HEK293T (cell line): ENCODE data around the gene LMNTD1.

Experiments used
- BHLHE40 ChIP-seq: fragments of 450-650 bp; IDR thresholded peaks from 2 replicates; pipeline ENCODE4 v1.6.1; 2016; ENCODE audit warnings: mild to moderate bottlenecking, moderate library complexity, borderline replicate concordance
- ELF4 ChIP-seq: fragments of 450-650 bp; IDR thresholded peaks from 2 replicates; pipeline ENCODE4 v1.6.1; 2017; ENCODE audit warnings: antibody characterized with exemption
- FOXA1 ChIP-seq: fragments of 450-650 bp; IDR thresholded peaks from 2 replicates; pipeline ENCODE4 v1.6.1; 2016; ENCODE audit warnings: mild to moderate bottlenecking
- FOXK2 ChIP-seq: fragments of 450-650 bp; IDR thresholded peaks from 2 replicates; pipeline ENCODE4 v1.6.1; 2016; ENCODE audit warnings: mild to moderate bottlenecking
- FOXM1 ChIP-seq: fragments of 450-650 bp; IDR thresholded peaks from 2 replicates; pipeline ENCODE4 v1.6.1; 2017; ENCODE audit warnings: mild to moderate bottlenecking, borderline replicate concordance
- HDGF ChIP-seq: fragments of 450-650 bp; IDR thresholded peaks from 2 replicates; pipeline ENCODE4 v1.6.1; 2017; ENCODE audit warnings: antibody characterized with exemption, borderline replicate concordance
- LEF1 ChIP-seq: fragments of 450-650 bp; IDR thresholded peaks from 2 replicates; pipeline ENCODE4 v1.6.1; 2017; ENCODE audit warnings: mild to moderate bottlenecking, borderline replicate concordance
- SP1 ChIP-seq: fragments of 450-650 bp; IDR thresholded peaks from 2 replicates; pipeline ENCODE4 v1.6.1; 2017
- SUZ12 ChIP-seq: fragments of 450-650 bp; IDR thresholded peaks from 2 replicates; pipeline ENCODE4 v1.6.1; 2016; ENCODE audit warnings: mild to moderate bottlenecking
- TARDBP ChIP-seq: fragments of 450-650 bp; IDR thresholded peaks from 2 replicates; pipeline ENCODE4 v1.6.1; 2016
- ZNF384 ChIP-seq: fragments of 450-650 bp; IDR thresholded peaks from 2 replicates; pipeline ENCODE4 v1.6.1; 2016
- TF ChIP-seq, protein P1 (sequence below): fragments of 450-650 bp; IDR thresholded peaks from 2 replicates; pipeline ENCODE4 v1.6.1; 2016

DNA sequence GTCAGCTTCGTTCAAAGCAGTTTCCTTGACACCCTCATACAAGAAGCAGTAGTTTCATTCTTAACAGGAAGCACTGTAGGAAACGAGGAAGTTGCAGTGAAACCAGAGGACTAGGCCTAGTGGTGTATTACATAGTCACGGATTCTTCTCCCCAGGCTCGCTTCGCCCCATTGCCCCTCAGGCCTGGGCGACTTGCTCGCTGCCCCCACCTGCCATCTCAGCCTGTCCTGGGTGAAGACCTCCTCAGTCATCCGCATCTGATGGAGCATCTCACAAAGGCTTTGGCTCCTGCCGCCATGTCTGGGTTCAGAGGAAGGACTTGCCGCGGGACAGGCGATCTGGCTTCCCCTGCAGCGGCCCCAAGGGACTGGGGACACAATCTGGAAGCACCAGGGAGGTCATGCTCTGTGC is 93.5 kb downstream of the LMNTD1 start:
- TF ChIP-seq SUZ12 (no peak), FOXK2 (no peak), SP1 (no peak), FOXM1 (no peak), BHLHE40 (no peak), TARDBP (no peak), FOXA1 (no peak), LEF1 (no peak), ZNF384 (no peak), HDGF (no peak), ELF4 (no peak)
- TF ChIP-seq, protein P1, sequence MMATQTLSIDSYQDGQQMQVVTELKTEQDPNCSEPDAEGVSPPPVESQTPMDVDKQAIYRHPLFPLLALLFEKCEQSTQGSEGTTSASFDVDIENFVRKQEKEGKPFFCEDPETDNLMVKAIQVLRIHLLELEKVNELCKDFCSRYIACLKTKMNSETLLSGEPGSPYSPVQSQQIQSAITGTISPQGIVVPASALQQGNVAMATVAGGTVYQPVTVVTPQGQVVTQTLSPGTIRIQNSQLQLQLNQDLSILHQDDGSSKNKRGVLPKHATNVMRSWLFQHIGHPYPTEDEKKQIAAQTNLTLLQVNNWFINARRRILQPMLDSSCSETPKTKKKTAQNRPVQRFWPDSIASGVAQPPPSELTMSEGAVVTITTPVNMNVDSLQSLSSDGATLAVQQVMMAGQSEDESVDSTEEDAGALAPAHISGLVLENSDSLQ, result no peak
